Measurements from ENCODE around the gene ZMPSTE24. TPM values are rescaled to one million over a fixed set of nuclear protein-coding genes. Genes with fewer than 3 reads are reported as not detected.

The ZMPSTE24 gene
- total and polyA plus RNA-seq, 2 of the 4 experiments (the other 2 are of a cell fraction): 21.0 to 28.9 TPM

- Histone ChIP-seq H4K91ac (ENCODE audit: insufficient read depth, low read depth, low read length) (no peak overlapping the region), H3K23ac (ENCODE audit: low read depth, low read length) (no peak overlapping the region), H3K14ac (replicated peaks; ENCODE audit: low read depth, low read length) (no peak overlapping the region), H3K4me3 (ENCODE audit: insufficient read depth, low read depth, low read length) (no peak overlapping the region), H3K79me1 (ENCODE audit: low read depth in 1 of 2, low read length in 2 of 2) (no peaks in the 10 kb centered on the region), H3K4ac (ENCODE audit: low read depth, low read length) (no peak overlapping the region), H3K56ac (ENCODE audit: extremely low read depth, insufficient read depth, low read length) (no peak overlapping the region), H3K9me3 (ENCODE audit: control insufficient read depth, insufficient read depth, low read length) (no peaks in the 10 kb centered on the region), H3K9ac (ENCODE audit: low read depth, low read length) (no peak overlapping the region), H2BK5ac (ENCODE audit: low read depth, low read length, poor library complexity, severe bottlenecking) (no peak overlapping the region), H3K9me1 (ENCODE audit: insufficient read depth, low read length) (no peaks in the 10 kb centered on the region), H2AK9ac (replicated peaks; ENCODE audit: low read depth, low read length, poor library complexity) (no peak overlapping the region), H3K27ac (ENCODE audit: insufficient read depth, low read length) (no peak overlapping the region), H3K27me3 (ENCODE audit: control insufficient read depth, insufficient read depth, low read length) (no peaks in the 10 kb centered on the region; the same call in 1 of the 2 replicates), H4K20me1 (ENCODE audit: insufficient read depth, low read length) (no peaks in the 10 kb centered on the region), H4K8ac (ENCODE audit: low read depth in 2 of 2, low read length in 2 of 2) (no peak overlapping the region), H3K36me3 (ENCODE audit: control insufficient read depth, insufficient read depth, low read length) (no peaks in the 10 kb centered on the region), H2AK5ac (ENCODE audit: low read depth, low read length) (no peak overlapping the region), H2AFZ (replicated peaks; ENCODE audit: low read length, poor library complexity) (no peak overlapping the region), H2BK15ac (ENCODE audit: low read depth, low read length) (no peak overlapping the region), H3K4me1 (ENCODE audit: control insufficient read depth, insufficient read depth, low read length) (no peaks in the 10 kb centered on the region), H4K5ac (ENCODE audit: low read depth, low read length) (no peak overlapping the region), H2BK20ac (ENCODE audit: low read depth, low read length) (no peak overlapping the region), H2BK120ac (ENCODE audit: low read depth, low read length) (no peak overlapping the region), H3K18ac (ENCODE audit: low read depth, low read length) (no peak overlapping the region), H3K4me2 (ENCODE audit: low read depth, low read length) (no peak overlapping the region)
- TF ChIP-seq CEBPB (IDR thresholded peaks at IDR 0.05; ENCODE audit: low read depth, low read length) (no peak), FOS (IDR thresholded peaks at IDR 0.05; ENCODE audit: low read depth, low read length) (no peak), MAZ (IDR thresholded peaks at IDR 0.05; ENCODE audit: borderline replicate concordance, low read depth, low read length) (no peak), CHD1 (IDR thresholded peaks at IDR 0.05; ENCODE audit: low read depth, low read length) (no peak), RCOR1 (IDR thresholded peaks at IDR 0.05; ENCODE audit: insufficient replicate concordance, low read length) (no peak), BHLHE40 (IDR thresholded peaks at IDR 0.05; ENCODE audit: low read depth, low read length) (no peak), USF2 (IDR thresholded peaks at IDR 0.05; ENCODE audit: low read depth, low read length) (no peak), POLR2A (IDR thresholded peaks at IDR 0.05; ENCODE audit: low read depth, low read length) (no peak), ELK1 (IDR thresholded peaks at IDR 0.05; ENCODE audit: borderline replicate concordance, low read depth, low read length) (no peak), NFE2L2 (IDR thresholded peaks at IDR 0.05; ENCODE audit: low read depth, low read length) (no peak), RFX5 (IDR thresholded peaks at IDR 0.05; ENCODE audit: low read depth, low read length) (no peak), MAFK (IDR thresholded peaks at IDR 0.05; ENCODE audit: low read depth, low read length) (no peak), SMC3 (IDR thresholded peaks at IDR 0.05; ENCODE audit: low read depth, low read length) (no peak), MXI1 (IDR thresholded peaks at IDR 0.05; ENCODE audit: borderline replicate concordance, low read depth, low read length) (no peak)
- TF ChIP-seq, protein P1, sequence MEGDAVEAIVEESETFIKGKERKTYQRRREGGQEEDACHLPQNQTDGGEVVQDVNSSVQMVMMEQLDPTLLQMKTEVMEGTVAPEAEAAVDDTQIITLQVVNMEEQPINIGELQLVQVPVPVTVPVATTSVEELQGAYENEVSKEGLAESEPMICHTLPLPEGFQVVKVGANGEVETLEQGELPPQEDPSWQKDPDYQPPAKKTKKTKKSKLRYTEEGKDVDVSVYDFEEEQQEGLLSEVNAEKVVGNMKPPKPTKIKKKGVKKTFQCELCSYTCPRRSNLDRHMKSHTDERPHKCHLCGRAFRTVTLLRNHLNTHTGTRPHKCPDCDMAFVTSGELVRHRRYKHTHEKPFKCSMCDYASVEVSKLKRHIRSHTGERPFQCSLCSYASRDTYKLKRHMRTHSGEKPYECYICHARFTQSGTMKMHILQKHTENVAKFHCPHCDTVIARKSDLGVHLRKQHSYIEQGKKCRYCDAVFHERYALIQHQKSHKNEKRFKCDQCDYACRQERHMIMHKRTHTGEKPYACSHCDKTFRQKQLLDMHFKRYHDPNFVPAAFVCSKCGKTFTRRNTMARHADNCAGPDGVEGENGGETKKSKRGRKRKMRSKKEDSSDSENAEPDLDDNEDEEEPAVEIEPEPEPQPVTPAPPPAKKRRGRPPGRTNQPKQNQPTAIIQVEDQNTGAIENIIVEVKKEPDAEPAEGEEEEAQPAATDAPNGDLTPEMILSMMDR (conservative IDR thresholded peaks at IDR 0.05; ENCODE audit: low read depth, low read length): no peak
- in situ Hi-C loops (cut with MboI; ENCODE audit: low sequenced_read_pairs): no loop called here
- no peak for ATAC-seq (ENCODE audit: low read depth)
- ChIA-PET CTCF (no interaction called here), POLR2A (ENCODE audit: unreplicated experiment) (no interaction called here)
- BruUV-seq (replicated peaks): no TSS peak
- intact Hi-C loops (cut with micrococcal nuclease): no loop called here
- dilution Hi-C loops (cut with HindIII; ENCODE audit: low sequenced_read_pairs, unreplicated experiment): no loop called here
- 70% methylated on average over 10 of the region's 33 CpGs; no CpG with 5 or more reads in 1 of the 2 experiments for WGBS, 2 experiments (ENCODE audit: extremely low coverage in 2 of 2, insufficient read length in 1 of 2)
- DNase-seq: no peak
Measured at GRCh38 chr1:40303790-40304189, 45.8 kb downstream of the ZMPSTE24 start.
